Natural killer cell treated with Interleukin-12 subunit alpha and Interleukin-12 subunit beta and Interleukin-15 and Interleukin-18, amount 100 ng/mL, for 72 hours (primary cell): Measurements from ENCODE around the gene KCNE4. TPM values are rescaled to one million over a fixed set of nuclear protein-coding genes. Genes with fewer than 3 reads are reported as not detected.

Source experiments
- ATAC-seq, 2 donors: fragments of 150-1000 bp; cut with Tn5 transposase in 1 of 2; sonication (Bioruptor Pico), chemical (Tn5 transposase) in 1 of 2; 2 replicates each; pipeline ENCODE4 v1.10.0; 2021
- DNase-seq: peaks from one replicate; pipeline ENCODE4 v3.0.0; 2022; ENCODE audit warnings: low spot score
- H3K27ac Mint-ChIP-seq, 2 donors: 1 replicate in 1 of 2; 2 replicates in 1 of 2; pipeline ENCODE4 v1.8.0; 2022; ENCODE audit warnings: mixed read lengths in 2 of 2, mild to moderate bottlenecking in 1 of 2, moderate library complexity in 1 of 2
- H3K27me3 Mint-ChIP-seq, 2 donors: 1 replicate in 1 of 2; 2 replicates in 1 of 2; pipeline ENCODE4 v1.8.0; 2022; ENCODE audit warnings: mixed read lengths in 2 of 2
- H3K36me3 Mint-ChIP-seq: one replicate; pipeline ENCODE4 v1.8.0; 2022; ENCODE audit warnings: mixed read lengths
- H3K4me1 Mint-ChIP-seq, 2 donors: 1 replicate in 1 of 2; 2 replicates in 1 of 2; pipeline ENCODE4 v1.8.0; 2022; ENCODE audit warnings: low read depth in 2 of 2, mixed read lengths in 2 of 2, mild to moderate bottlenecking in 1 of 2
- H3K4me3 Mint-ChIP-seq: one replicate; pipeline ENCODE4 v1.8.0; 2022; ENCODE audit warnings: mixed read lengths
- H3K9me3 Mint-ChIP-seq: 2 replicates; pipeline ENCODE4 v1.8.0; 2022; ENCODE audit warnings: mixed read lengths
- total RNA-seq, 2 donors: library from RNA; stranded (reverse); gene quantifications; one replicate each; pipeline ENCODE4 v1.2.3, GENCODE V29; 2022

The KCNE4 gene
- not detected for total RNA-seq

- Mint-ChIP-seq H3K36me3 (no peaks in the 10 kb centered on the region), H3K9me3 (no peaks in the 10 kb centered on the region), H3K4me1 (no peaks in the 10 kb centered on the region), H3K27me3 (peaks cover 3 to 6% of the 10 kb centered on the region in 2 donors), H3K27ac (no peak within 1 kb of the TSS), H3K4me3 (no peak within 1 kb of the TSS)
- DNase-seq (no peak), ATAC-seq (no peak)
Measured at GRCh38 chr2:223051693-223052289, at the start of gene KCNE4. TSS of gene KCNE4 (plus strand) at chr2:223052190. CDS start at chr2:223052831, 641 bp downstream.

- no peaks in the 10 kb centered on the region for H3K36me3 Mint-ChIP-seq
- no peaks in the 10 kb centered on the region for H3K4me1 Mint-ChIP-seq
- peaks cover 7 to 12% of the 10 kb centered on the region in 2 donors for H3K27me3 Mint-ChIP-seq
- H3K9me3 Mint-ChIP-seq: no peaks in the 10 kb centered on the region
- DNase-seq: no peak
- ATAC-seq: no peak
- H3K4me3 Mint-ChIP-seq: no peak overlapping the region
- no peak overlapping the region for H3K27ac Mint-ChIP-seq
Measured at GRCh38 chr2:223003191-223003590, 48.8 kb upstream of the KCNE4 start.

GRCh38 chr2:223005496-223005895 is 46.5 kb upstream of the KCNE4 start:
- no peak for ATAC-seq
- no peak overlapping the region for H3K4me3 Mint-ChIP-seq
- peaks cover 3 to 6% of the 10 kb centered on the region in 2 donors for H3K27me3 Mint-ChIP-seq
- no peak overlapping the region for H3K27ac Mint-ChIP-seq
- H3K36me3 Mint-ChIP-seq: no peaks in the 10 kb centered on the region
- peaks cover 5% of the 10 kb centered on the region for H3K9me3 Mint-ChIP-seq
- no peaks in the 10 kb centered on the region for H3K4me1 Mint-ChIP-seq
- no peak for DNase-seq

- no peaks in the 10 kb centered on the region for H3K36me3 Mint-ChIP-seq
- peaks cover 5% of the 10 kb centered on the region for H3K9me3 Mint-ChIP-seq
- no peak overlapping the region for H3K4me3 Mint-ChIP-seq
- H3K27ac Mint-ChIP-seq: no peak overlapping the region
- ATAC-seq: no peak
- no peak for DNase-seq
- H3K4me1 Mint-ChIP-seq: no peaks in the 10 kb centered on the region
- peaks cover 0 to 4% of the 10 kb centered on the region in 2 donors for H3K27me3 Mint-ChIP-seq
Measured at GRCh38 chr2:223007531-223007930, 44.5 kb upstream of the KCNE4 start.

- ATAC-seq (no peak), DNase-seq (no peak)
- H3K4me1 Mint-ChIP-seq: no peaks in the 10 kb centered on the region
- H3K27me3 Mint-ChIP-seq: peaks cover 0 to 4% of the 10 kb centered on the region in 2 donors
- no peak overlapping the region for H3K27ac Mint-ChIP-seq
- H3K9me3 Mint-ChIP-seq: peaks cover 5% of the 10 kb centered on the region
- H3K36me3 Mint-ChIP-seq: peaks cover 4% of the 10 kb centered on the region
- no peak overlapping the region for H3K4me3 Mint-ChIP-seq
Measured at GRCh38 chr2:223008162-223008561, 43.8 kb upstream of the KCNE4 start.

- no peak for ATAC-seq
- peaks cover 6% of the 10 kb centered on the region for H3K36me3 Mint-ChIP-seq
- peaks cover 5% of the 10 kb centered on the region for H3K9me3 Mint-ChIP-seq
Measured at GRCh38 chr2:223008956-223009355, 43.0 kb upstream of the KCNE4 start.

GRCh38 chr2:223010641-223011040 is 41.3 kb upstream of the KCNE4 start:
- Mint-ChIP-seq H3K9me3 (peaks cover 5% of the 10 kb centered on the region), H3K4me3 (no peak overlapping the region), H3K36me3 (peaks cover 6% of the 10 kb centered on the region), H3K27me3 (peaks cover 4 to 8% of the 10 kb centered on the region in 2 donors), H3K27ac (no peak overlapping the region), H3K4me1 (no peaks in the 10 kb centered on the region)
- ATAC-seq (no peak), DNase-seq (no peak)

More at GRCh38 chr2:223008956-223009355, 43.0 kb upstream of the KCNE4 start:
- Mint-ChIP-seq H3K4me3 (no peak overlapping the region), H3K27ac (no peak overlapping the region), H3K4me1 (no peaks in the 10 kb centered on the region), H3K27me3 (peaks cover 0 to 4% of the 10 kb centered on the region in 2 donors)
- DNase-seq: no peak

- peaks cover 6% of the 10 kb centered on the region for H3K36me3 Mint-ChIP-seq
- H3K9me3 Mint-ChIP-seq: peaks cover 5% of the 10 kb centered on the region
- no peak overlapping the region for H3K27ac Mint-ChIP-seq
- H3K27me3 Mint-ChIP-seq: peaks cover 4 to 8% of the 10 kb centered on the region in 2 donors
- DNase-seq: no peak
- ATAC-seq: no peak
- H3K4me1 Mint-ChIP-seq: no peaks in the 10 kb centered on the region
- H3K4me3 Mint-ChIP-seq: no peak overlapping the region
Measured at GRCh38 chr2:223012291-223012690, 39.7 kb upstream of the KCNE4 start.

- peaks cover 8% of the 10 kb centered on the region for H3K9me3 Mint-ChIP-seq
- no peaks in the 10 kb centered on the region for H3K36me3 Mint-ChIP-seq
- DNase-seq: no peak
- ATAC-seq: no peak
- no peak overlapping the region for H3K4me3 Mint-ChIP-seq
- H3K4me1 Mint-ChIP-seq: no peaks in the 10 kb centered on the region
- no peak overlapping the region for H3K27ac Mint-ChIP-seq
- peaks cover 8 to 9% of the 10 kb centered on the region in 2 donors for H3K27me3 Mint-ChIP-seq
Measured at GRCh38 chr2:223019390-223019930, 32.5 kb upstream of the KCNE4 start.

GRCh38 chr2:223019987-223020717 is 31.8 kb upstream of the KCNE4 start:
- Mint-ChIP-seq H3K27me3 (peaks cover 2 to 9% of the 10 kb centered on the region in 2 donors), H3K27ac (no peak overlapping the region), H3K4me1 (no peaks in the 10 kb centered on the region), H3K36me3 (no peaks in the 10 kb centered on the region), H3K4me3 (no peak overlapping the region), H3K9me3 (peaks cover 8% of the 10 kb centered on the region)
- ATAC-seq (no peak), DNase-seq (no peak)

GRCh38 chr2:223020971-223021675 is 30.9 kb upstream of the KCNE4 start:
- ATAC-seq (no peak), DNase-seq (no peak)
- Mint-ChIP-seq H3K27ac (no peak overlapping the region), H3K36me3 (no peaks in the 10 kb centered on the region), H3K4me3 (no peak overlapping the region), H3K9me3 (peaks cover 8% of the 10 kb centered on the region), H3K4me1 (no peaks in the 10 kb centered on the region), H3K27me3 (peaks cover 0 to 9% of the 10 kb centered on the region in 2 donors)

GRCh38 chr2:223026357-223027110 is 25.5 kb upstream of the KCNE4 start:
- H3K4me3 Mint-ChIP-seq: no peak overlapping the region
- no peaks in the 10 kb centered on the region for H3K4me1 Mint-ChIP-seq
- no peak overlapping the region for H3K27ac Mint-ChIP-seq
- H3K9me3 Mint-ChIP-seq: peaks cover 3% of the 10 kb centered on the region
- ATAC-seq (no peak), DNase-seq (no peak)
- peaks cover 0 to 5% of the 10 kb centered on the region in 2 donors for H3K27me3 Mint-ChIP-seq
- no peaks in the 10 kb centered on the region for H3K36me3 Mint-ChIP-seq

GRCh38 chr2:223027442-223027841 is 24.5 kb upstream of the KCNE4 start:
- ATAC-seq: no peak
- no peaks in the 10 kb centered on the region for H3K36me3 Mint-ChIP-seq
- H3K9me3 Mint-ChIP-seq: peaks cover 12% of the 10 kb centered on the region
- H3K4me3 Mint-ChIP-seq: no peak overlapping the region
- DNase-seq: no peak
- peaks cover 0 to 5% of the 10 kb centered on the region in 2 donors for H3K27me3 Mint-ChIP-seq
- no peak overlapping the region for H3K27ac Mint-ChIP-seq
- no peaks in the 10 kb centered on the region for H3K4me1 Mint-ChIP-seq
